ENCODE results near the gene PHETA1. TPM values are rescaled to one million over a fixed set of nuclear protein-coding genes. Genes with fewer than 3 reads are reported as not detected.

Gene PHETA1
- total and polyA plus RNA-seq, 2 of the 13 experiments (the other 11 are each of a cell fraction or from before 2014, with no cell fraction given): 11.3 to 20.8 TPM

GRCh38 chr12:111396726-111397445 lies 28.0 kb upstream of the PHETA1 start (continued):
- 0 out of 2 replicates have a peak, but pooled peaks have one; percentile 36 for TF ChIP-seq MYPOP (CRISPR knock-in tag; IDR thresholded peaks at IDR 0.05)
- TF ChIP-seq TAF1 (CRISPR knock-in tag; IDR thresholded peaks at IDR 0.05): no peak
- TF ChIP-seq RBM39 (IDR thresholded peaks at IDR 0.05; ENCODE audit: low read depth, low read length, poor library complexity, severe bottlenecking): peak; percentile 56
- 0 out of 2 replicates have a peak, but pooled peaks have one; percentile 32 for TF ChIP-seq FOXO1 (CRISPR knock-in tag; IDR thresholded peaks at IDR 0.05)
- no peak for TF ChIP-seq KLF12 (CRISPR knock-in tag; IDR thresholded peaks at IDR 0.05; ENCODE audit: borderline replicate concordance)
- TF ChIP-seq PCBP1 (IDR thresholded peaks at IDR 0.05; ENCODE audit: borderline replicate concordance, low read depth, low read length): no peak
- TF ChIP-seq SAP130 (CRISPR knock-in tag; IDR thresholded peaks at IDR 0.05; ENCODE audit: low read depth): peak; percentile 28; the same call in 1 of the 2 replicates
- peak; percentile 80 to 91; a peak in 3 of 4 replicates for TF ChIP-seq HMGXB4 (CRISPR knock-in tag; IDR thresholded peaks at IDR 0.05; ENCODE audit: borderline replicate concordance in 1 of 2, low read depth in 1 of 2)
- TF ChIP-seq HINFP (CRISPR knock-in tag; IDR thresholded peaks at IDR 0.05; ENCODE audit: low read depth): peak; percentile 56; the same call in 1 of the 2 replicates
- TF ChIP-seq RXRA (CRISPR knock-in tag; IDR thresholded peaks at IDR 0.05): peak; percentile 32; the same call in 1 of the 2 replicates
- no peak for TF ChIP-seq ZNF639 (CRISPR knock-in tag; conservative IDR thresholded peaks at IDR 0.05)
- TF ChIP-seq ZNF615 (CRISPR knock-in tag; IDR thresholded peaks at IDR 0.05; ENCODE audit: borderline replicate concordance): no peak
- no peak for TF ChIP-seq DZIP1 (CRISPR knock-in tag; IDR thresholded peaks at IDR 0.05)
- TF ChIP-seq TCF7L2 (IDR thresholded peaks at IDR 0.05; ENCODE audit: low read depth, low read length): no peak
- TF ChIP-seq ZNF776 (CRISPR knock-in tag; IDR thresholded peaks at IDR 0.05): no peak
- no peak for TF ChIP-seq ZNF558 (CRISPR knock-in tag; IDR thresholded peaks at IDR 0.05; ENCODE audit: borderline replicate concordance)
- no peak for TF ChIP-seq ZSCAN22 (CRISPR knock-in tag; IDR thresholded peaks at IDR 0.05)
- no peak for TF ChIP-seq CCAR2 (optimal IDR thresholded peaks at IDR 0.05; ENCODE audit: low read depth, low read length)
- TF ChIP-seq TBX3 (IDR thresholded peaks at IDR 0.05; ENCODE audit: borderline replicate concordance): no peak
- no peak for TF ChIP-seq ZNF703 (CRISPR knock-in tag; IDR thresholded peaks at IDR 0.05; ENCODE audit: borderline replicate concordance)
